HG02840 (cell line): Measurements from ENCODE around the gene ARL9.

Source experiments
- ATAC-seq: cut with Tn5 transposase; IDR thresholded peaks from one replicate; pipeline ENCODE4 v1.9.1; 2021; ENCODE audit warnings: mild to moderate bottlenecking, moderate library complexity, moderate number of reproducible peaks; ENCODE audit not compliant: unreplicated experiment, low FRiP score

ARL9 gene

GRCh38 chr4:56531149-56531770 is 25.7 kb downstream of the ARL9 start:
- ATAC-seq: no peak

- ATAC-seq: no peak
These were observed 26.2 kb downstream of the ARL9 start for GRCh38 chr4:56531823-56532222.

GRCh38 chr4:56532239-56532638 is 26.6 kb downstream of the ARL9 start:
- no peak for ATAC-seq

- ATAC-seq: no peak
These were observed 30.3 kb downstream of the ARL9 start for GRCh38 chr4:56535915-56536314.

GRCh38 chr4:56537147-56537546 is 31.6 kb downstream of the ARL9 start:
- ATAC-seq: no peak

GRCh38 chr4:56540826-56541225 is 35.2 kb downstream of the ARL9 start:
- no peak for ATAC-seq

GRCh38 chr4:56544573-56545131 is 39.1 kb downstream of the ARL9 start:
- ATAC-seq: peak; percentile 84

GRCh38 chr4:56550642-56551041 is 45.1 kb downstream of the ARL9 start:
- ATAC-seq: no peak

- ATAC-seq: no peak
These were observed 45.9 kb downstream of the ARL9 start for GRCh38 chr4:56551516-56551915.

- no peak for ATAC-seq
These were observed 46.7 kb downstream of the ARL9 start for GRCh38 chr4:56552273-56552672.

GRCh38 chr4:56570041-56570440 is 64.5 kb downstream of the ARL9 start:
- no peak for ATAC-seq
